Ovary (tissue), 9 donors: ENCODE measurements around the gene CEBPE. TPM values are rescaled to one million over a fixed set of nuclear protein-coding genes. Genes with fewer than 3 reads are reported as not detected.

Experiments
- DNase-seq, 5 donors: peaks; one replicate each; pipeline ENCODE4 v3.0.0-alpha.2; 2019 to 2020
- H3K27ac ChIP-seq, 2 donors: fragments of 200-600 bp; one replicate each; pipeline versions ENCODE4 v1.5.1 to v1.8.0; 2019 to 2022
- H3K27me3 ChIP-seq: fragments of 200-600 bp; one replicate; pipeline ENCODE4 v1.8.0; 2022
- H3K36me3 ChIP-seq: fragments of 200-600 bp; sonication (generic); one replicate; pipeline ENCODE4 v1.5.1; 2019
- H3K4me1 ChIP-seq: one replicate; pipeline ENCODE4 v1.8.1; 2013; ENCODE audit warnings: mild to moderate bottlenecking, moderate library complexity; ENCODE audit not compliant: insufficient read depth
- H3K4me3 ChIP-seq: fragments of 200-600 bp; sonication (generic); one replicate; pipeline ENCODE4 v1.5.1; 2017
- H3K9me3 ChIP-seq, 2 donors: fragments of 200-600 bp in 1 of 2; sonication (generic) in 1 of 2; one replicate each; pipeline versions ENCODE4 v1.5.1 to v1.8.1; 2013 to 2019; ENCODE audit warnings: mild to moderate bottlenecking in 1 of 2, moderate library complexity in 1 of 2
- CTCF ChIP-seq, 3 donors: fragments of 450-650 bp in 2 of 3; fragments of 200-600 bp in 1 of 3; IDR thresholded peaks; one replicate each; pipeline versions ENCODE4 v1.5.1 to v1.8.0; 2016 to 2022; ENCODE audit warnings: antibody characterized with exemption in 3 of 3, mild to moderate bottlenecking in 1 of 3
- EP300 ChIP-seq: sonication (generic); formaldehyde crosslinking; IDR thresholded peaks from one replicate; pipeline ENCODE4 v1.6.1; 2017; ENCODE audit warnings: antibody characterized with exemption
- POLR2A ChIP-seq: fragments of 450-650 bp; IDR thresholded peaks from one replicate; pipeline ENCODE4 v1.6.1; 2017; ENCODE audit warnings: antibody characterized with exemption, mild to moderate bottlenecking, moderate library complexity
- WGBS, 3 donors: extraction: QIAGEN DNeasy Blood & Tissue Kit in 1 of 3; methylation state at CpG; one replicate each; pipeline versions ENCODE4 v1.1.5 to v1.1.7; 2013 to 2017; 5-methylcytosine and 5-hydroxymethylcytosine counted together
- intact Hi-C, 4 donors: fragments of 100-400 bp; cut with DNase I; formaldehyde crosslinking; loops; one replicate each; pipeline versions ENCODE4 v1.11.0 to v1.15.1; 2022 to 2023
- polyA plus RNA-seq, 2 donors: library from polyadenylated mRNA; stranded (reverse); fragments of 200-250 nt in 1 of 2; fragments of 350-450 nt in 1 of 2; fragmentation: Illumina TruSeq in 1 of 2; extraction: RNeasy Lipid Tissue Mini Kit (QIAGEN cat#74804) in 1 of 2; gene quantifications; one replicate each; pipeline ENCODE4 v1.2.3, GENCODE V29; 2013 to 2014
- total RNA-seq, 7 donors: library from RNA; depleted of rRNA in 2 of 7; stranded (reverse); fragments of >200 nt in 2 of 7; fragmentation: NEBNext Ultra II Directional in 3 of 7; extraction: Animal tissue kit (Norgen Biotek cat#: 25700) in 3 of 7; gene quantifications; one replicate each; pipeline versions ENCODE4 v1.1.0 to v1.2.4, GENCODE V29; 2016 to 2023
- donor health status: DM: no; HTN: no; CAD: no; lungs with moderate emphysema.
- donor health status: DM: no; HTN: no; CAD: no.
- donor health status: Bipolar disorder and iron deficiency.
- donor health status: DM: yes; HTN: yes; CAD: no.
- donor health status: DM: no; HTN: no; CAD: no.
- donor health status: DM: yes; HTN: yes; CAD: no.

CEBPE gene
- total and polyA plus RNA-seq, 9 donors, result 0.04 TPM; not detected in 8

GRCh38 chr14:23164250-23164649 lies 45.2 kb upstream of the CEBPE start:
- intact Hi-C loops, result no loop called here
- peaks cover 5% of the 10 kb centered on the region for H3K4me1 ChIP-seq
- no peak overlapping the region for H3K27ac ChIP-seq
- H3K36me3 ChIP-seq, result no peaks in the 10 kb centered on the region
- WGBS, 3 donors, result 73 to 79% (median 75%) methylated on average over 2 of the region's 2 CpGs
- no peak for DNase-seq
- TF ChIP-seq CTCF (IDR thresholded peaks at IDR 0.05) (no peak), EP300 (no peak), POLR2A (no peak)
- no peak overlapping the region for H3K4me3 ChIP-seq
- H3K9me3 ChIP-seq, result no peaks in the 10 kb centered on the region
- no peaks in the 10 kb centered on the region for H3K27me3 ChIP-seq

GRCh38 chr14:23163830-23164229 lies 44.8 kb upstream of the CEBPE start:
- TF ChIP-seq POLR2A (no peak), CTCF (IDR thresholded peaks at IDR 0.05) (no peak), EP300 (no peak)
- H3K4me1 ChIP-seq, result peaks cover 5% of the 10 kb centered on the region
- no peak overlapping the region for H3K4me3 ChIP-seq
- H3K36me3 ChIP-seq, result no peaks in the 10 kb centered on the region
- no peak for DNase-seq
- H3K27me3 ChIP-seq, result no peaks in the 10 kb centered on the region
- intact Hi-C loops, result no loop called here
- 91 to 98% (median 94%) methylated on average over 2 of the region's 2 CpGs for WGBS, 3 donors
- no peak overlapping the region for H3K27ac ChIP-seq
- no peaks in the 10 kb centered on the region for H3K9me3 ChIP-seq

- TF ChIP-seq CTCF (IDR thresholded peaks at IDR 0.05) (no peak), EP300 (no peak), POLR2A (no peak)
- peaks cover 4% of the 10 kb centered on the region for H3K4me1 ChIP-seq
- no peaks in the 10 kb centered on the region for H3K9me3 ChIP-seq
- 73 to 83% (median 73%) methylated on average over 4 of the region's 4 CpGs for WGBS, 3 donors
- no peaks in the 10 kb centered on the region for H3K36me3 ChIP-seq
- intact Hi-C loops, result no loop called here
- H3K4me3 ChIP-seq, result no peak overlapping the region
- peak in 1 of 5 donors; percentile 14 for DNase-seq
- no peak overlapping the region for H3K27ac ChIP-seq
- no peaks in the 10 kb centered on the region for H3K27me3 ChIP-seq
Observed at GRCh38 chr14:23162800-23163199, 43.7 kb upstream of the CEBPE start.

- Histone ChIP-seq H3K27ac (no peak overlapping the region), H3K27me3 (no peaks in the 10 kb centered on the region), H3K4me1 (peaks cover 4% of the 10 kb centered on the region), H3K36me3 (no peaks in the 10 kb centered on the region), H3K4me3 (no peak overlapping the region), H3K9me3 (no peaks in the 10 kb centered on the region)
- WGBS, 3 donors, result 90 to 95% (median 92%) methylated on average over 5 of the region's 5 CpGs
- intact Hi-C loops, result no loop called here
- no peak for TF ChIP-seq EP300
- TF ChIP-seq POLR2A, result no peak
- TF ChIP-seq CTCF (IDR thresholded peaks at IDR 0.05), result no peak
- DNase-seq, result no peak
Observed at GRCh38 chr14:23162005-23162404, 43.0 kb upstream of the CEBPE start.
